NCI-H2196 (cell line): ENCODE results near the gene PIGO.

Experiments
- DNase-seq: peaks from one replicate; lab custom pipeline; 2025; ENCODE audit not compliant: unreplicated experiment; lab: John Stamatoyannopoulos, UW

The PIGO gene

DNA sequence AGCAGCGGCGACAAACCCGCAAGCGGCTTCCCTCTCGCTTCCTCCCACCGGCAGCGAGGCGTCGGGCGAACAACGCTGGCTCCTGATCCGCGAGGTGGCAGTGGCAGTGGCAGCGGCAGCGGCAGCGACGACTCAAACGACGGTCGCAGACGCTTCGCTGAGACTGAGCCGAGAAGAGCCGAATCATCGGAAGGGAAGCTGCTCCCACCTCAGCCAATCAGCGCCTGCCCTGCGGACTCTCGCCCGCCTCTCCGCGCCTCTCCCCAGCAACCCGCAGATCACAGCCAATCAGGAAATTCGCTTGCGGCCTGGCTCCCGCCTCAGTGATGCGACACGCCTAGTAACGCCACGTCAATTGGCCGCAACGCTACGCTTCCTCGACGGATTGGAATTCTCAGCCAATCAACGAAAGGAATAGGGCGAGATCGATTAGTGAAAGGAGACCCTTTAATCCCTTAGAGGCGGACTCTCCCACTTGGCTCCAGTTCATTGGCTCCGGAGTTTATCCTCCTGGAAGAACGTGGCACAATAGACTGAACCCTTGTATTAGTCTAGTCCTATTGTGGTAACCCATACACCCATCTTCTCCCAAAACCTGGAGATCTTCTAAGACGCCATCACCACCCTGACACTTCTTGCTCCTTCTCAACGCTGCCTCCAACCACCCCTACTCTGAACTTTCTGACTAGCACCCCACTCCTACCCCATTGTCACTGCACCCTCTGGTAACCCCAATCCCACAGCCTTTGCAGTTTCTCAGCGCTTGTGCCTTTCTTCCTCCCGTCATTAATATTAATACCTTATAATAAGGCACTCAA lies 23.7 kb downstream of the PIGO start, which contains the start of gene VCP:
Gene VCP (minus strand): TSS at position 165 of the 818 bp plus-strand sequence. CDS start 272 bp downstream, outside the sequence.
- peak; percentile 98 for DNase-seq

DNA sequence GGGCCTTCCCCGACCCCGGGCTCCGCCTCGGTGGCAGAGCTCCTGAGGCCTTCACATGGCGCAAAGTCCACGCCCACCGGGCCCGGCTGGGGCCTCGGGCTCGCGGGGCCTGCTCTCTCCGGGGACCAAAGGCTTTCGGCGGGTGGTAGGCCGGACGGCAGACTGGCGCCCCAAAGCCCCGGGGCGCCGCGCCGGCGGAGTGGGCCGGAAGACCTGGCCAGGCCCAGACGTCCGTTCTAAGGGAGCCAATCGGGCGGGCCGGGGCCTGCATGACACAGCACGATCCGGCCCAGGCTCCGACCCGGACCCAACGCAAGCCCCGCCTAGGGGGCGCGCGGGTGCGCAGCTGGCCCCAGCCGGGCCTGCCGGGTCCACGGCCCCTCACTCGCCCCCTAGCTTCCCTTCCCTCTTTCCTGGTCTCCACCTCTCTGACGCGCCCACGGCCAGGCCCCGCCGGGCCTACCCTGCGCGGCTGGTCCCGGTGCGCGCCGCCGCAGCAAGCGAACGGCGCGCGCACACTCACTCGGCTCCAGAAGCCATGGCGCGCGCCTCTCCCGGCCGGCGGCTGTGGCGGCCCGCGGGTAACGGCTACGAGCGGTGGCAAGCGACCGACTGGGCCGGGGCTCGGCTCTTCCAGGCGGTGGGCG lies 24.5 kb downstream of the PIGO start:
- peak; percentile 82 for DNase-seq

GRCh38 chr9:35070823-35071813 lies 25.3 kb downstream of the PIGO start:
- DNase-seq, result no peak

GRCh38 chr9:35069020-35069419 lies 27.4 kb downstream of the PIGO start:
- no peak for DNase-seq

- no peak for DNase-seq
Measured at GRCh38 chr9:35067056-35067455, 29.3 kb downstream of the PIGO start.

DNA sequence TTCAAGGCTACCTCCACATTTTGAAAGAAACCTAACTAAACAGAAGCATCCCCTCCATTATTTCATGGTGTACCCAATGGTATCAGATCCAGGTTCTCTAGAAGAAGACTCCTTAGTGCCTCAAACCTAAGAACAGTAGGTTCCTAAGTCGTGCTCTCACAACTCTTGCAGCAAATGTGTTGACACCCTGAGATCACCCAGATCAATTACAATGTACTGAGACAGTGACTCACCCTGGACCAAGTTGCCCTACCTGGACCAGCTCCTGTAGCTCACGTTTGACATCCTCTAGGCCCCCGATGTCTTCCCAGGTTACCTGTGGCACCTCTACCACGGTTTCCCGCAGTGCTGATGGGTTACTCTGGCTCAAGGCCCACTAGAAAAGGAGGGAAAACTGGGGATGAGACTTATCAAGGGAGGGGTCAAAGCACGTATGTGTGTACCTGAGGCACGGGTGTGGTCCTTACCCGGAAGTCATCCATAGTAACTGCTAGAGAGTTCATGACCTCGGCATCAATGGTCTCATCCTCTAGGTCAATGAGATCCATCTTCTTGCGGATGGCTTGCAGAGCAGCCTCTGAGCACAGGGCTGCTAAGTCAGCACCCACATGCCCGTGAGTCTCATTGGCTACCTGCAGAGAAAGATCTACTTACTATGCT lies 35.7 kb downstream of the PIGO start:
- DNase-seq, result no peak

GRCh38 chr9:35059438-35059837 lies 37.0 kb downstream of the PIGO start:
- DNase-seq, result no peak

- no peak for DNase-seq
Measured at GRCh38 chr9:35057271-35057620, 39.1 kb downstream of the PIGO start.

DNA sequence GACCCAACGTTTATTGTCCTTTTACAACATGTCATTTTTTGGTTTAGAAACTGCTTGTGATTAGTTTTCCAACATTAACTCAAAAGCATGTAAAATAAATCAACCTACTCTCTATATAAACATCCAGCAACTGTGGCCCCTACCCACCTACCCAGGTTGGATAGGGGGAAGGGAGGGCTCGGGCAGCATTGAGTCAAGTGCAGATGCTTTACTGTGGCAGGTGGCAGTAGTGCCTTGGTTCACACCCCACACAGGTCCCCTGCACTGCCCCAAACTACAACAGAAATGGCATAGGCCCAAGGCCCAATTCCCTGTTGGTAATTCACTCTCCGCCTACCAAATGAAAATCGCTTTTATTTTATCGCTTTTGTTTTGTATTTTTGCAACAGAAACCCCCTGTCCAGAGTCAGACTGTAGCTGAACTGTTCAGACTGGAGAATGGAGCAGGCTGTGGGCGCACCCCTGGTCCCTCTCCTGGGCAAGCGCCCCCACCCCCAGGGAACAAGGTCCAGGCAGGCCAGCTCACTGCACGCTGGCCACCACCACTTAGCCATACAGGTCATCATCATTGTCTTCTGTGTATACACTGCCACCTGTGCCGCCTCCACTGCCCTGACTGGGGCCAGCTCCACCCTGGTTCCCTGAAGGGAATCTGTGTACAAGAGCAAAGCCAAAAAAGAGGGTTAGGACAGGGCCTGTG lies 39.7 kb downstream of the PIGO start:
- DNase-seq, result no peak

DNA sequence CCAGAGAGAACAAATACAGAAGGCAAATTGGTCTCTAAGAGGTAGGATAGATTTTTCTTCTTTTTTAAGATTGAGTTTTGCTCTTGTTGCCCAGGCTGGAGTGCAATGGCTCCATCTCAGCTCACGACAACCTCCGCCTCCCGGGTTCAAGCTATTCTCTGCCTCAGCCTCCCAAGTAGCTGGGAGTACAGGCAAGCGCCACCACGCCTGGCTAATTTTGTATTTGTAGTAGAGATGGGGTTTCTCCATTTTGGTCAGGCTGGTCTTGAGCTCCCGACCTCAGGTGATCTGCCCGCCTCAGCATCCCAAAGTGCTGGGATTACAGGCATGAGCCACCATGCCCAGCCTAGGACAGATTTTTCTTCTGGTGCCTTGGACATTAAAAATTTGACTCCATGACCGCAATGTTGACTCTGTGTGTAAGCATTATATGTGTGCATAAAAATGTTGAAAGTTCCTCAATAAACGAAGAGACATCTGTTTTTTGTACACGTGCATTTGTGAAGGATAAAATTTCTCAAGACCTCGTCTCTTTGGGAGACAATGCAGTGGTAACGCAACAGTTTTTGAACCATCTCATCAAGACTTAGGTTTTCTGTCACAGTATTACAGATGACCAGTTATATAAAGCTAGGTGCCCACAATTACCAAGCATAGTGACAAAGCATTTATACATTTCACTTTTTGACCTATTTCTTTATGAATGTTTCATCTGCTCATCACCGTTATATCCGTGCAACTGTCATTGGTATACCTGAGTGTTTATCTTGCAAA lies 41.3 kb downstream of the PIGO start:
- DNase-seq, result no peak

DNA sequence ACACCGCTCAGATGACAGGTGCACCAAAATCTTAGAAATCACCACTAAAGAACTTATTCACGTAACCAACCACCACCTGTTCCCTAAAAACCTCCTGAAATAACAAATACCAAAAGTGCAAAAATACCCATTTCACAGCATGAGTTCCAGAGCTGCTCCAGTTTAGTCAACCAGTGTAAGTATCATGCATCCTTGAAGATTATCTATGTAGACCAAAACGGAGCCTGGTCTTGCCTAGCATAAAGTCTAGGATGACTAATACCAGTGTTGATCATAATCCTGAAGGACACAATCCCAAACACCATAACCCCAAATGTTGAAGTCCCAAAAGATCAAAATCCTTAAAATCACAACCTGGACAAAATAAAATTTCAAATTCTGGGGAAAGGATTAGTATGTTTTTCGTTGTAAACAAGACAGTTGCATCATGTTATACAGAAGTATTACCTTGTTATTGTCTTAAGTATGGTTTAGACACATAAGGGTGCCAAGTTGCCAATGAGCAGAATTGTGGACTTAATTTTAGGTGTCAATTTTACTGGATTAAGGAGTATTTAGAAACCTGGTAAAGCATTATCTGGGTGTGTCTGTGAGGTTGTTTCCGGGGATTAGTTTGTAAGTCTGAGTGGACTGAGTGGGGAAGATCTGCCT lies 42.1 kb downstream of the PIGO start:
- no peak for DNase-seq

- DNase-seq, result peak; percentile 55
Measured at GRCh38 chr9:35051069-35051967, 45.1 kb downstream of the PIGO start.

- DNase-seq, result no peak
Measured at GRCh38 chr9:35048511-35048910, 47.9 kb downstream of the PIGO start.

DNA sequence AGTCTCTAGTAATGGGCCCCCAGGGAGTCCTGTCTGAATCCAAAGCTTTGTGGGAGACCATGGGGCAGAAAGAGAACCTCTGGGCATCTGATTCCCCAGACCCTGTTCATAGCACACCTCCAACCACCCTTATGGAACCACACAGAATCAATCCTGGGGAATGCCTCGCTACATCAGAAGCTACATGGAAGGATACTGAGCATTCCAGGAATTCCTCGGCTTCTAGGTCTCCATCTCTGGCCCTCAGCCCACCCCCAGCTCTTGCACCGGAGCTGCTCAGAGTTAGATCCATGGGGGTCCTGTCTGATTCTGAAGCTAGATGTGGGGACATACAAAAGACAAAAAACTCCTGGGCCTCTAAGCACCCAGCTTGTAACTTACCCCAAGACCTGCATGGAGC lies 52.3 kb downstream of the PIGO start:
- no peak for DNase-seq

- DNase-seq, result no peak
Measured at GRCh38 chr9:35042891-35043545, 53.4 kb downstream of the PIGO start.

- no peak for DNase-seq
Measured at GRCh38 chr9:35042081-35042604, 54.2 kb downstream of the PIGO start.
